HepG2 (cell line): ENCODE measurements around the gene BCL6B. TPM values are rescaled to one million over a fixed set of nuclear protein-coding genes. Genes with fewer than 3 reads are reported as not detected.

ENCODE experiments used
- CENPBD1 ChIP-seq: sonication (generic); formaldehyde crosslinking; IDR thresholded peaks from 2 replicates; pipeline ENCODE4 v1.8.0; 2022; ENCODE audit warnings: missing genetic modification reagents, low read depth, mild to moderate bottlenecking, borderline replicate concordance
- HNRNPK ChIP-seq: fragments of 200-400 bp; formaldehyde crosslinking; IDR thresholded peaks from 2 replicates; pipeline ENCODE4 v1.6.1; 2018; ENCODE audit warnings: low read length, low read depth, moderate library complexity, mild to moderate bottlenecking; ENCODE audit not compliant: poor library complexity, severe bottlenecking
- IRX3 ChIP-seq: sonication (generic); formaldehyde crosslinking; IDR thresholded peaks from 2 replicates; pipeline ENCODE4 v1.8.1; 2023; ENCODE audit warnings: mild to moderate bottlenecking, low read depth, missing genetic modification reagents, borderline replicate concordance
- NKX3-1 ChIP-seq: sonication (generic); formaldehyde crosslinking; IDR thresholded peaks from 2 replicates; pipeline ENCODE4 v1.5.0; 2020; ENCODE audit warnings: missing genetic modification reagents
- SIN3A ChIP-seq: IDR thresholded peaks from 2 replicates; pipeline ENCODE4 v1.6.1; 2011; ENCODE audit warnings: low read depth, mild to moderate bottlenecking, control low read depth, low read length, borderline replicate concordance
- SMYD3 ChIP-seq: sonication (generic); formaldehyde crosslinking; IDR thresholded peaks from 2 replicates; pipeline ENCODE4 v1.8.1; 2023; ENCODE audit warnings: mild to moderate bottlenecking, missing genetic modification reagents
- TFDP1 ChIP-seq: IDR thresholded peaks from 2 replicates; pipeline ENCODE4 v1.6.1; 2016; ENCODE audit warnings: missing compliant biosample characterization, missing genetic modification reagents, borderline replicate concordance
- ZBTB44 ChIP-seq: sonication (generic); formaldehyde crosslinking; IDR thresholded peaks from 2 replicates; pipeline ENCODE4 v1.4.0; 2020; ENCODE audit warnings: missing genetic modification reagents
- ZBTB49 ChIP-seq: sonication (generic); formaldehyde crosslinking; IDR thresholded peaks from 2 replicates; pipeline ENCODE4 v1.4.0; 2020; ENCODE audit warnings: missing genetic modification reagents, borderline replicate concordance
- ZNF407 ChIP-seq: sonication (generic); formaldehyde crosslinking; IDR thresholded peaks from one replicate; pipeline ENCODE4 v1.5.1; 2020; ENCODE audit warnings: mild to moderate bottlenecking, missing genetic modification reagents; ENCODE audit errors: not compliant biosample characterization
- ZNF562 ChIP-seq: sonication (generic); formaldehyde crosslinking; IDR thresholded peaks from 2 replicates; pipeline ENCODE4 v1.8.0; 2022; ENCODE audit warnings: missing genetic modification reagents, borderline replicate concordance
- ZNF572 ChIP-seq: sonication (generic); formaldehyde crosslinking; IDR thresholded peaks from 2 replicates; pipeline ENCODE4 v1.5.1; 2020; ENCODE audit warnings: mild to moderate bottlenecking, missing genetic modification reagents
- polyA plus RNA-seq, 8 experiments: library from polyadenylated mRNA; depleted of rRNA in 3 of 8; stranded (reverse) in 7 of 8; unstranded in 1 of 8; fragments of >200 nt; fragmentation: Illumina TruSeq in 4 of 8; extraction: Trizol in 4 of 8; gene quantifications; 2 replicates each; pipeline versions ENCODE4 v1.2.1 to v1.2.3, GENCODE V29; 2011 to 2016; ENCODE audit warnings: low read depth in 4 of 8, missing spikeins in 1 of 8, mixed read lengths in 1 of 8; ENCODE audit not compliant: insufficient read depth in 1 of 8
- total RNA-seq, 5 experiments: library from RNA; depleted of rRNA; stranded (reverse); fragments of >200 nt; fragmentation: Illumina TruSeq; extraction: Trizol; gene quantifications; 2 replicates each; pipeline ENCODE4 v1.2.3, GENCODE V29; 2016; ENCODE audit warnings: low read depth in 1 of 5

Gene BCL6B
- total and polyA plus RNA-seq, 2 of the 13 experiments (the other 11 are each of a cell fraction or from before 2014, with no cell fraction given): not detected

- TF ChIP-seq ZNF407 (CRISPR knock-in tag) (peak; percentile 6), ZNF562 (no peak), SIN3A (no peak), NKX3-1 (0 out of 2 replicates have a peak, but pooled peaks have one; percentile 14), TFDP1 (CRISPR knock-in tag) (no peak), ZBTB49 (no peak), HNRNPK (no peak), CENPBD1 (CRISPR knock-in tag) (no peak), ZNF572 (CRISPR knock-in tag) (0 out of 2 replicates have a peak, but pooled peaks have one; percentile 10), IRX3 (CRISPR knock-in tag) (no peak), ZBTB44 (no peak), SMYD3 (CRISPR knock-in tag) (no peak)
These were observed 7.6 kb upstream of the BCL6B start (continued) for GRCh38 chr17:7014995-7015958.
